PFSK-1 (cell line): ENCODE measurements around the gene TBC1D16.

ENCODE experiments used
- POLR2AphosphoS5 ChIP-seq: IDR thresholded peaks from 2 replicates; pipeline ENCODE4 v1.6.1; 2012; ENCODE audit warnings: low read depth, mild to moderate bottlenecking, control low read depth, low read length, moderate library complexity
- REST ChIP-seq, 2 experiments: IDR thresholded peaks; 2 replicates each; pipeline versions ENCODE4 v1.6.1 to v1.8.0; 2011 to 2012; ENCODE audit warnings: low read depth in 2 of 2, low read length in 2 of 2, control low read depth in 1 of 2, inconsistent platforms in 1 of 2, mild to moderate bottlenecking in 1 of 2, moderate library complexity in 1 of 2; ENCODE audit not compliant: insufficient read depth in 1 of 2
- SIN3A ChIP-seq: IDR thresholded peaks from 2 replicates; pipeline ENCODE4 v1.6.1; 2012; ENCODE audit warnings: mild to moderate bottlenecking, low read length, moderate library complexity, borderline replicate concordance; ENCODE audit not compliant: insufficient read depth

DNA sequence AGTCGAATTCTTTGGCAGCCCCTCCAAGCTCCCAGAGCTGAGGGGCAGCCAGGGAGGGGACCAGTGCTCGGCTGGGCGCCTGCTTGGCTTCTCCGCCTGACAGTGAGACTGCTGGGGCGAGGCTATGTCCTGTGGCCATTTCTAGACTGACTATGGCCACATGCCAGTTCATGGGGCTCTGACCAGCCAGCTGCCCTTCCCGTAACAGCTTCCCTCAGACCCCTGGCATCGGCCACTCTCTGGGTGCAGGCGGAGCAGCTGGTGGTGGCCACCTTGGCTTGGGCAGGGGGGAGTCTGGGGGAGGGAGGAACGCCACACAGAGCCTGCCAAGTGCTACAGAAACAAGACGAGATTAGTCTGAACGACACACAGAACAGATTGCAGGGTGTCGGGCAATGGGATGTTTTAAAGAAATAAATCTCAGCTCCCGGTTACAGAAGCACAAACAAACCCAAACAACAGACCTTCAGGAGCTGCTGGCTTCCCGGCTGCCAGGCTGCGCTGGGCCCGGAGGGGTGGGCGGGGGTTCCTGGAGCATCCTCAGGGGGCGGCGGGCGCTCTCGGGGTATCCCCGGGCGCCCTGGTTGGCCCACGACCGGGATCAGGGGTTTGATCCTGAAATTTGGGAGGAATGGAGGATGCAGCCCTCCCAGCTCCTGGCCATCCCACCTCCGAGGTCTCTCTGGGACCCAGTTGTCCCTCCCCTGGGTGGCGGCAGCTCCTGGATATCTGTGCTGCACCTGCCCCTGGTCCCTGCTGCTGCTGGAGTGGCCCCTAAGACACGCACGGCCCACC, 34.5 kb downstream of the TBC1D16 start:
- TF ChIP-seq POLR2AphosphoS5 (no peak), REST (IDR thresholded peaks at IDR 0.05; ENCODE audit: insufficient read depth in 1 of 2, low read depth in 2 of 2, low read length in 2 of 2) (no peak), SIN3A (no peak)
